Osteoblast (primary cell): ENCODE measurements around the gene SH3RF3. TPM values are rescaled to one million over a fixed set of nuclear protein-coding genes. Genes with fewer than 3 reads are reported as not detected.

Experiments
- DNase-seq: peaks from one replicate; pipeline ENCODE4 v3.0.0; 2011; ENCODE audit warnings: low spot score, mixed read lengths; ENCODE audit not compliant: insufficient read length; ENCODE audit errors: missing footprints
- H2AFZ ChIP-seq: 2 replicates; pipeline ENCODE4 v1.6.0; 2011; ENCODE audit warnings: mild to moderate bottlenecking, low read length
- H3K27ac ChIP-seq: 2 replicates; pipeline ENCODE4 v1.5.1; 2011; ENCODE audit warnings: mild to moderate bottlenecking, low read depth, low read length, moderate library complexity
- H3K27me3 ChIP-seq: 2 replicates; pipeline ENCODE4 v1.6.0; 2012; ENCODE audit warnings: mild to moderate bottlenecking, control low read depth, inconsistent platforms, low read length, moderate library complexity; ENCODE audit not compliant: insufficient read depth
- H3K36me3 ChIP-seq: 2 replicates; pipeline ENCODE4 v1.5.1; 2011; ENCODE audit warnings: mild to moderate bottlenecking, low read length, control low read depth, moderate library complexity; ENCODE audit not compliant: insufficient read depth
- H3K4me1 ChIP-seq: 2 replicates; pipeline ENCODE4 v1.5.1; 2011; ENCODE audit warnings: mild to moderate bottlenecking, low read length, control low read depth, moderate library complexity; ENCODE audit not compliant: insufficient read depth
- H3K4me2 ChIP-seq: 2 replicates; pipeline ENCODE4 v1.6.0; 2011; ENCODE audit warnings: mild to moderate bottlenecking, low read length; ENCODE audit not compliant: insufficient read depth
- H3K4me3 ChIP-seq: fragments of 200-600 bp; sonication (generic); 3 replicates; pipeline ENCODE4 v1.5.1; 2012; ENCODE audit warnings: mild to moderate bottlenecking, low read length, inconsistent platforms; ENCODE audit not compliant: insufficient read depth
- H3K79me2 ChIP-seq: 2 replicates; pipeline ENCODE4 v1.6.0; 2012; ENCODE audit warnings: mild to moderate bottlenecking, low read length, control low read depth, inconsistent platforms; ENCODE audit not compliant: insufficient read depth
- H3K9me3 ChIP-seq: 2 replicates; pipeline ENCODE4 v1.5.1; 2011; ENCODE audit warnings: low read depth, low read length, control low read depth
- H4K20me1 ChIP-seq: 2 replicates; pipeline ENCODE4 v1.6.0; 2012; ENCODE audit warnings: mild to moderate bottlenecking, low read length, control low read depth; ENCODE audit not compliant: insufficient read depth
- total RNA-seq: library from RNA; depleted of rRNA; stranded (reverse); fragments of >200 nt; gene quantifications from 2 replicates; pipeline ENCODE4 v1.2.3, GENCODE V29; 2012
- TF ChIP-seq, protein P1 (sequence below): IDR thresholded peaks from 2 replicates; pipeline ENCODE4 v1.5.1; 2011; ENCODE audit warnings: mild to moderate bottlenecking, low read depth, low read length, moderate library complexity; ENCODE audit errors: extremely low read depth

SH3RF3 gene
- total RNA-seq, 1 donor = 14.8 TPM

DNA sequence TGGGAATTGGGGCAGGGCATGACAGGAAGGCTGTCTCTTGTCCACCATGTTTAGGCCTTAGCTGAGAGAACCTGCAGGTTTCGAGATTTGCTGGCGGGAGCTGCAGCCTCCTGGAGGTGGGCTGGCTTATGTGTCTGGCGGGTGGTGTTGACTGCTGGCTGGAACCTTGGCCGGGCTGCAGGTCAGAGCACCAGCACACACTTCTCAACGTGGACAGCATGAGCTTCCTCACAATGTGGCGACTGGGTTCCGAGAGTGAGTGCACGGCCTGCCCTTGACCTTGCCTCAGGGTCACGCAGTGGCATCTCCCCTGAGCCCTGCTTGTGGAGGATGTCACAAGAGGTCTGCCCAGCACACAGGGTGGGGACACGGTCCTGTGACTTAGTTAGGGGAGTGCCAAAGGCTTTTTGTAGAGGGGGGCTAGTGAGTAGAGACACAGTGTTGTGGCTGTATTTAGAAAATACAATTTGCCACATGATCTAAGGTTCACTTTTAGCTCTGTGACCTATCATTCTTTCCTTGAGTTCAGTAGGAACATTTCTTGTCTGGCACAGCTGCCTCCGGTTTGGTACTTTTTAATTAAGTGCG, 350.0 kb downstream of the SH3RF3 start:
- Histone ChIP-seq H3K36me3 (no peaks in the 10 kb centered on the region), H2AFZ (no peak overlapping the region), H4K20me1 (peaks cover 3% of the 10 kb centered on the region), H3K79me2 (no peaks in the 10 kb centered on the region), H3K27ac (no peak overlapping the region), H3K4me1 (peaks cover 14% of the 10 kb centered on the region), H3K4me2 (no peak overlapping the region), H3K27me3 (no peaks in the 10 kb centered on the region), H3K9me3 (no peaks in the 10 kb centered on the region), H3K4me3 (no peak overlapping the region)
- DNase-seq = no peak
- TF ChIP-seq, protein P1, sequence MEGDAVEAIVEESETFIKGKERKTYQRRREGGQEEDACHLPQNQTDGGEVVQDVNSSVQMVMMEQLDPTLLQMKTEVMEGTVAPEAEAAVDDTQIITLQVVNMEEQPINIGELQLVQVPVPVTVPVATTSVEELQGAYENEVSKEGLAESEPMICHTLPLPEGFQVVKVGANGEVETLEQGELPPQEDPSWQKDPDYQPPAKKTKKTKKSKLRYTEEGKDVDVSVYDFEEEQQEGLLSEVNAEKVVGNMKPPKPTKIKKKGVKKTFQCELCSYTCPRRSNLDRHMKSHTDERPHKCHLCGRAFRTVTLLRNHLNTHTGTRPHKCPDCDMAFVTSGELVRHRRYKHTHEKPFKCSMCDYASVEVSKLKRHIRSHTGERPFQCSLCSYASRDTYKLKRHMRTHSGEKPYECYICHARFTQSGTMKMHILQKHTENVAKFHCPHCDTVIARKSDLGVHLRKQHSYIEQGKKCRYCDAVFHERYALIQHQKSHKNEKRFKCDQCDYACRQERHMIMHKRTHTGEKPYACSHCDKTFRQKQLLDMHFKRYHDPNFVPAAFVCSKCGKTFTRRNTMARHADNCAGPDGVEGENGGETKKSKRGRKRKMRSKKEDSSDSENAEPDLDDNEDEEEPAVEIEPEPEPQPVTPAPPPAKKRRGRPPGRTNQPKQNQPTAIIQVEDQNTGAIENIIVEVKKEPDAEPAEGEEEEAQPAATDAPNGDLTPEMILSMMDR = no peak

DNA sequence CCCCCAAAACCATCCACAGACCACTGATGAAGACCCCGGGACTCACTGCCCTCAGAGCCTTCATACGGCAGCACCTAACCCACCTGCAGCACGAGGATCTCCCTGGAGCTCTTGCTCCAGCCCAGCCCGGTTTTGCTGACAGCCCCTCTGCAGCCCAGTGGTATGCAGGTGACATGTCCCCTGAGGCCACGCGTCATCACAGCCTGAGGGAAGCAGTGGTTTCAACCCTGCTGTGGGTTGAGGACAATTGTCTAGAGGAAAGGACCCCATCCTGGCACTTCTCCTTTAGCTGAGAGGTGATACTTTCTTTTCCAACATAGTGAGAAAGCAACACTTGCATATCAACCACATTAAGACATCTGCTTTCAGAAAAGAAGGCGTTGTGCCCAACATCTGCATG, 350.8 kb downstream of the SH3RF3 start:
- Histone ChIP-seq H3K4me1 (peaks cover 14% of the 10 kb centered on the region), H2AFZ (no peak overlapping the region), H3K9me3 (no peaks in the 10 kb centered on the region), H3K79me2 (no peaks in the 10 kb centered on the region), H3K36me3 (no peaks in the 10 kb centered on the region), H3K27ac (no peak overlapping the region), H4K20me1 (peaks cover 3% of the 10 kb centered on the region), H3K4me3 (no peak overlapping the region), H3K27me3 (no peaks in the 10 kb centered on the region), H3K4me2 (no peak overlapping the region)
- TF ChIP-seq, protein P1 = no peak
- no peak for DNase-seq

DNA sequence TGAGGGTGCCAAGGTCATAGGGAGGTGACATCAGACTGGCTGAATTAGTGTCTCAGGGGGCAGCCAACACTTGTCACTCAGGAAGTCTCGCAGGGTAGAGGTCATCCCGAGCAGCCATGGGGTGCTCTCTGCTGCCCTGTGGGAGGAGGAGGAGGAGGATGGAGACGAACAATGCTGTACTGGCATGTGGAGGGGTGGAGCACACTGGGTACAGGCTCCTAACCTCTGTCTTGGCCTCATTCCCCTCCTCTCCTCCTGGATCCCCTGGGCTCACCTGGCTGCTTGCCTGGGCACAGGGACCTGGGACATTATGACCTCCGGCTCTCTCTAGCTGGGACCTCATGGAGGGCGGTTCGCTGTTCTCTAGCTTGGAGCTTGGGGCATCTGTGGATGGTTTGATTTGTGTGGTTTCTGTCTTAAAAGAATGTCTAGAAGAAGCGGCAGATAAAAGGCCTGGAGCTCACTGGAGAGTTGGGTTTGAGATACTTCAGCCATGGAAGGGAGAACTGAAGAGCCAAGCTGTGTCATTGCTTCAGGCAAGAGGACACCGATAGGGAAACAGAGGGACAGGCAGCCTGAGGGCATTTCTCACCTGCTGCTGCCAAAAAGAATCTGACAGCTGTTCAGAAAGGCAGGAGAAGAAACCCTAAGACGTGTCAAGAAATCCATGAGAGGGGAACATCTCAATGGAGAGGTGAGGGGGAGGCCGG, 351.6 kb downstream of the SH3RF3 start:
- Histone ChIP-seq H3K36me3 (no peaks in the 10 kb centered on the region), H3K4me2 (no peak overlapping the region), H4K20me1 (peaks cover 3% of the 10 kb centered on the region), H3K4me1 (peaks cover 9% of the 10 kb centered on the region), H3K9me3 (no peaks in the 10 kb centered on the region), H3K27me3 (no peaks in the 10 kb centered on the region), H3K27ac (no peak overlapping the region), H3K79me2 (no peaks in the 10 kb centered on the region), H2AFZ (no peak overlapping the region), H3K4me3 (no peak overlapping the region)
- DNase-seq = no peak
- TF ChIP-seq, protein P1 = no peak

DNA sequence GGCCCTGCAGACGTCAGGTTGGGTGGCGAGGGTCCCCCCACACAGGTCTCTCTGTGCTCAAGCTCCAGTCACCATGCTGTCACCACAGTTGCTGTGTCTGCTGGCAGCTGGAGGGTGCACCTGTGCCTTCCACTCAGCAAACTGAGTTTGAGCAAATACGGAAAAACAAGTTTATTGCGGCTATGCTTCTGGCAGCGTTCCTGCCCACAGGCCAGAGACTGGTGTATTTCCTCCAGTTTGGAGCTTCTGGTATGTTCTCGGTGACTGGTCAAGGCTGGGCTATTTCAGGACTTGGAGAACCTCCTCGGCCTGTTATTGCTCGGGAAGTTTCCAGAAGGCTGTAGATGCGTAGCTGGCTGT, 352.2 kb downstream of the SH3RF3 start:
- no peak overlapping the region for H3K4me2 ChIP-seq
- peaks cover 4% of the 10 kb centered on the region for H3K4me1 ChIP-seq

More for the DNA sequence above, 352.2 kb downstream of the SH3RF3 start:
- no peaks in the 10 kb centered on the region for H3K27me3 ChIP-seq
- H3K27ac ChIP-seq = no peak overlapping the region
- no peaks in the 10 kb centered on the region for H3K79me2 ChIP-seq
- peaks cover 3% of the 10 kb centered on the region for H4K20me1 ChIP-seq
- H3K36me3 ChIP-seq = no peaks in the 10 kb centered on the region
- DNase-seq = no peak
- no peak overlapping the region for H2AFZ ChIP-seq
- TF ChIP-seq, protein P1 = no peak
- no peak overlapping the region for H3K4me3 ChIP-seq
- H3K9me3 ChIP-seq = no peaks in the 10 kb centered on the region
